ENCODE data around the gene SOX18. TPM values are rescaled to one million over a fixed set of nuclear protein-coding genes. Genes with fewer than 3 reads are reported as not detected.
"Not testable (repeated sequence)": the region's sequence is repeated elsewhere in the genome, so short reads cannot be mapped to it uniquely, and the experiment has no call there.

The SOX18 gene
- total RNA-seq, 4 donors from 2014 or later = 0.79 to 8.7 (median 3.3) TPM

DNA sequence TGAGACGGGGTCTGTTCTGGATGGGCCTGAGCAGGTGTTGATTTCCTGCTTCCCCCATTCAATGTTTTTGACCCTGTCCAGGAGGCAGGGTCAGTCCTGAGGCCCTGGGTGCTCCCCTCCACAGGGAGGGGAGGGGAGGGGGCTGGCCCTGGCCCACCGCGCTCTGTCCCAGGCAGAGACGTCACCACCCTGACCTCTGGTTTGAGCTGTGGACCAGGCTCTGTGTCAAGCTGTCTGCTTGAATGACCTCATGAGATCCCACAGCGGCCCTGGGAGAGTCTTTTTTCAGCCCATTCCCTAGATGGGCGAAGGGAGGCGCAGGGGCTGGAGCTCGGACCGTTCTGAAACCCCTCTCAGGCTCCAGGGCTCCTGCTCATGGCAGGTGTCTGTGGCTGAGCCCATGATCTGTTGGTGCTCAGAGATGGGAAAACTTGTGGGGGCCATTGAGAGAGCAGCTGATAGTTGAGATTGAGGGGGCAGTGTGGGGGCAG lies 43.6 kb upstream of the SOX18 start:
- H3K36me3 ChIP-seq = no peaks in the 10 kb centered on the region
- H3K4me1 ChIP-seq = no peaks in the 10 kb centered on the region
- no peaks in the 10 kb centered on the region for H3K9me3 ChIP-seq
- no peak overlapping the region for H3K27ac ChIP-seq
- TF ChIP-seq POLR2AphosphoS5 (IDR thresholded peaks at IDR 0.05) (no peak), POLR2A (IDR thresholded peaks at IDR 0.05) (no peak), EP300 (IDR thresholded peaks at IDR 0.05) (no peak)
- TF ChIP-seq, protein P1, sequence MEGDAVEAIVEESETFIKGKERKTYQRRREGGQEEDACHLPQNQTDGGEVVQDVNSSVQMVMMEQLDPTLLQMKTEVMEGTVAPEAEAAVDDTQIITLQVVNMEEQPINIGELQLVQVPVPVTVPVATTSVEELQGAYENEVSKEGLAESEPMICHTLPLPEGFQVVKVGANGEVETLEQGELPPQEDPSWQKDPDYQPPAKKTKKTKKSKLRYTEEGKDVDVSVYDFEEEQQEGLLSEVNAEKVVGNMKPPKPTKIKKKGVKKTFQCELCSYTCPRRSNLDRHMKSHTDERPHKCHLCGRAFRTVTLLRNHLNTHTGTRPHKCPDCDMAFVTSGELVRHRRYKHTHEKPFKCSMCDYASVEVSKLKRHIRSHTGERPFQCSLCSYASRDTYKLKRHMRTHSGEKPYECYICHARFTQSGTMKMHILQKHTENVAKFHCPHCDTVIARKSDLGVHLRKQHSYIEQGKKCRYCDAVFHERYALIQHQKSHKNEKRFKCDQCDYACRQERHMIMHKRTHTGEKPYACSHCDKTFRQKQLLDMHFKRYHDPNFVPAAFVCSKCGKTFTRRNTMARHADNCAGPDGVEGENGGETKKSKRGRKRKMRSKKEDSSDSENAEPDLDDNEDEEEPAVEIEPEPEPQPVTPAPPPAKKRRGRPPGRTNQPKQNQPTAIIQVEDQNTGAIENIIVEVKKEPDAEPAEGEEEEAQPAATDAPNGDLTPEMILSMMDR (IDR thresholded peaks at IDR 0.05) = no peak
- H3K4me3 ChIP-seq = no peak overlapping the region
- peaks cover 6% of the 10 kb centered on the region for H3K27me3 ChIP-seq
- DNase-seq (ENCODE audit: low spot score in 2 of 2) = no peak
- no CpG with 5 or more reads among the region's 9 CpGs for WGBS

DNA sequence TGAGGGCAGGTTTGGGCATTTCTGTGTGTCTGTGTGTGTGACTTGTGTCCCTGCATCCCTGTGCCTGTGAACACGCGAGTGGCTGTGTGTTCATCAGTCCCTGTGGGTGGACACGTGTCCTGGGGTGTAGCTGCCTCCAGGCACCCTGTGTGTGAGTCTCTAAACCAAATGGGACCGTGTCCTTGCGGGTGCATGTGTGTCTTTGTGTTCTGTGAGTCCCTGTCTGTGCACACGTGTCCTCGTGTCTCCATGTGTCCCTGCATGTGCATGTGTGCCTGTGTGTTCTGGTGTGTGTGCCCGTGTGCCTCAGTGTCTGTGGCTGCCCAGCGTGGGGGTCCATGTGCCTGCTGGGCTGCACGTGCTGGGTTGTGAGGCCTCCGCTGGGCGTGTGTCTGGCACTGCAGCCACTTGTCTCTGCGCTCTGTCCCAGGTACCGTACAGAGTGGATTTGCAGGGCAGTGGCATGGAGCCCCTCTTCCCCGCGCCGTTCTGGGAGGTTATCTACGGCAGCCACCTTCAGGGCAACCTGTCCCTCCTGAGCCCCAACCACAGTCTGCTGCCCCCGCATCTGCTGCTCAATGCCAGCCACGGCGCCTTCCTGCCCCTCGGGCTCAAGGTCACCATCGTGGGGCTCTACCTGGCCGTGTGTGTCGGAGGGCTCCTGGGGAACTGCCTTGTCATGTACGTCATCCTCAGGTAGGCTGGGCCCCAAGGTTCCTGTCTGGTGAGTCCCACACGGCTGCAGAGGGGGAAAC lies 43.0 kb upstream of the SOX18 start:
- Histone ChIP-seq H3K4me3 (no peak overlapping the region), H3K27me3 (peaks cover 6% of the 10 kb centered on the region), H3K9me3 (no peaks in the 10 kb centered on the region), H3K4me1 (no peaks in the 10 kb centered on the region), H3K27ac (no peak overlapping the region), H3K36me3 (no peaks in the 10 kb centered on the region)
- TF ChIP-seq POLR2A (IDR thresholded peaks at IDR 0.05) (no peak), POLR2AphosphoS5 (IDR thresholded peaks at IDR 0.05) (no peak), EP300 (IDR thresholded peaks at IDR 0.05) (no peak)
- TF ChIP-seq, protein P1 (IDR thresholded peaks at IDR 0.05) = no peak
- 13% methylated on average over 7 of the region's 27 CpGs for WGBS
- no peak for DNase-seq (ENCODE audit: low spot score in 2 of 2)

DNA sequence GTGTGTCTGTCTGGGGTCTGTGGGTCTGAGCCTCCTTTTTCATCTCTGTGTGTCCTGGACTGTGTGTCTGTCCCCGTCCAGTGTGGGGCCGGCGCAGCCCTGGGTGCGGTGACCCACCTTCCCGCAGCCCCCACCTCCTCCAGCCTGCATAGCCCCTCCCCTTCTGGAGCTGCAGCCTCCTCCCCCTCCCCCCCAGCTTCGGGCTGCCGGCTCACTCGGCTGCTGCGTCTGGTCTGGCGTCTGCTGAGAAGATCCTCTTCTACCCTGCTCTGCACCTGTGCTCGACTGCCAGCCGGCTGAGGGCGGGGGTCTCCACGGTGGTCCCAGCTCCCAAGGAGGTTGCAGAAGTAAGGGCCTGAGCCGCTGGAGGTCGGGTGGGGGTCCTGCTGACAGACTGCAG lies 42.3 kb upstream of the SOX18 start:
- DNase-seq (ENCODE audit: low spot score in 2 of 2) = no peak
- no peaks in the 10 kb centered on the region for H3K4me1 ChIP-seq
- H3K27me3 ChIP-seq = peaks cover 6% of the 10 kb centered on the region
- WGBS = 25% methylated on average over 8 of the region's 16 CpGs
- no peak overlapping the region for H3K4me3 ChIP-seq
- no peaks in the 10 kb centered on the region for H3K36me3 ChIP-seq
- TF ChIP-seq POLR2A (IDR thresholded peaks at IDR 0.05) (no peak), EP300 (IDR thresholded peaks at IDR 0.05) (no peak), POLR2AphosphoS5 (IDR thresholded peaks at IDR 0.05) (no peak)
- TF ChIP-seq, protein P1 (IDR thresholded peaks at IDR 0.05) = no peak
- H3K9me3 ChIP-seq = no peaks in the 10 kb centered on the region
- no peak overlapping the region for H3K27ac ChIP-seq

DNA sequence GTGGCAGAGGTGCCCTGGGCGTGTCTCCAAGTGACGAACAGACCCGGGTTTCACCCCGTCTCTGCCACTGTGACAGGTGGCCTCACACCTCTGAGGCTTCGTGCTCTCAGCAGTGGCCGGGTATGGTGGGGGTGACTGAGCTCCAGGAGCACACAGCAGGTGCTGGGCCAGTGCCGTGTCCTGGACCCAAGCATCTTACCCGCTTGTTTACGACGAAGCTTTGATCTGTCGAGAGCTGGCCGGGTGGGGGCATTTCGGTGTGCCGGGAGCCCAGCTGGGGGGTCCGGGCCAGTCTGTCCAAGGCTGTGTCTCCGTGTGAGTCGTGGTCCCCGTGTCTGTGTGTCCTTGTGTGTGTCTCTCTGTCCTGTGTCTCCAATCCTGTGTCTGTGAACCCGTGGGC lies 41.9 kb upstream of the SOX18 start:
- no peak overlapping the region for H3K4me3 ChIP-seq
- 69% methylated on average over 14 of the region's 19 CpGs for WGBS
- H3K4me1 ChIP-seq = no peaks in the 10 kb centered on the region
- TF ChIP-seq POLR2A (IDR thresholded peaks at IDR 0.05) = no peak
- TF ChIP-seq, protein P1 (IDR thresholded peaks at IDR 0.05) = no peak
- no peak for TF ChIP-seq POLR2AphosphoS5 (IDR thresholded peaks at IDR 0.05)
- TF ChIP-seq EP300 (IDR thresholded peaks at IDR 0.05) = no peak
- no peak overlapping the region for H3K27ac ChIP-seq
- H3K36me3 ChIP-seq = no peaks in the 10 kb centered on the region
- peaks cover 6% of the 10 kb centered on the region for H3K27me3 ChIP-seq
- H3K9me3 ChIP-seq = no peaks in the 10 kb centered on the region
- no peak for DNase-seq (ENCODE audit: low spot score in 2 of 2)

DNA sequence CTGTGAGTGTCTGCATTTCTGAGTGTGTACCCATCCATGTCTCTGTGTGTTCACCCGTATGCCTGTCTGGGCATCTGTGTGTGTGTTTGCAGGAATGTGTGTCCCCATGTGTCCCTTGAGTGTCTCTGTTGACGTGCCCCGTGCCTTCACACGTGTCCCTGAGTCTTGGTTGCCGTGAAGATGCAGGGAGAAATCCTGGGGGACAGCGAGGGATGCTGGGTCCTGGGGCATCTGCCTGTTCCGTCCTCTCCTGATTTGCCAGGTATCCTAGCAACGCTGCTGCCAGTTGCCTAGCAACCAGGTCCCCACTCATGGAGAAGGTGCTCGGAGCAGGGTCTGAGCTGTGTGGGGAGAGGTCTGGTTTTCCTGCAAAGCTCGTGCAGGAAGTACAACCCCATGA lies 40.7 kb upstream of the SOX18 start:
- H3K36me3 ChIP-seq = no peaks in the 10 kb centered on the region
- no peaks in the 10 kb centered on the region for H3K4me1 ChIP-seq
- 72% methylated on average over 9 of the region's 10 CpGs for WGBS
- TF ChIP-seq POLR2A (IDR thresholded peaks at IDR 0.05) = no peak
- no peak for TF ChIP-seq POLR2AphosphoS5 (IDR thresholded peaks at IDR 0.05)
- no peak for TF ChIP-seq EP300 (IDR thresholded peaks at IDR 0.05)
- TF ChIP-seq, protein P1 (IDR thresholded peaks at IDR 0.05) = no peak
- DNase-seq (ENCODE audit: low spot score in 2 of 2) = no peak
- H3K27ac ChIP-seq = no peak overlapping the region
- H3K4me3 ChIP-seq = no peak overlapping the region
- no peaks in the 10 kb centered on the region for H3K9me3 ChIP-seq
- peaks cover 2% of the 10 kb centered on the region for H3K27me3 ChIP-seq

DNA sequence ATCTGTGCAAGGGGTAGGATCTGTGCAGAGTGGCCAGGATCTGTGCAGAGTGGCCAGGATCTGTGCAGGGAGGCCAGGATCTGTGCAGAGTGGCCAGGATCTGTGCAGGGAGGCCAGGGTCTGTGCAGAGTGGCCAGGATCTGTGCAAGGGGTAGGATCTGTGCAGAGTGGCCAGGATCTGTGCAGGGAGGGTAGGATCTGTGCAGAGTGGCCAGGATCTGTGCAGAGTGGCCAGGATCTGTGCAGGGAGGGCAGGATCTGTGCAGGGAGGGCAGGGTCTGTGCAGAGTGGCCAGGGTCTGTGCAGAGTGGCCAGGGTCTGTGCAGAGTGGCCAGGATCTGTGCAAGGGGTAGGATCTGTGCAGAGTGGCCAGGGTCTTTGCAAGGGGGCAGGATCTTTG lies 39.1 kb upstream of the SOX18 start:
- H3K4me3 ChIP-seq; H3K27ac ChIP-seq; H3K9me3 ChIP-seq; DNase-seq (ENCODE audit: low spot score in 2 of 2); H3K36me3 ChIP-seq: not testable (repeated sequence)
- H3K4me1 ChIP-seq = peaks cover 13% of the 10 kb centered on the region
- peaks cover 17% of the 10 kb centered on the region for H3K27me3 ChIP-seq

DNA sequence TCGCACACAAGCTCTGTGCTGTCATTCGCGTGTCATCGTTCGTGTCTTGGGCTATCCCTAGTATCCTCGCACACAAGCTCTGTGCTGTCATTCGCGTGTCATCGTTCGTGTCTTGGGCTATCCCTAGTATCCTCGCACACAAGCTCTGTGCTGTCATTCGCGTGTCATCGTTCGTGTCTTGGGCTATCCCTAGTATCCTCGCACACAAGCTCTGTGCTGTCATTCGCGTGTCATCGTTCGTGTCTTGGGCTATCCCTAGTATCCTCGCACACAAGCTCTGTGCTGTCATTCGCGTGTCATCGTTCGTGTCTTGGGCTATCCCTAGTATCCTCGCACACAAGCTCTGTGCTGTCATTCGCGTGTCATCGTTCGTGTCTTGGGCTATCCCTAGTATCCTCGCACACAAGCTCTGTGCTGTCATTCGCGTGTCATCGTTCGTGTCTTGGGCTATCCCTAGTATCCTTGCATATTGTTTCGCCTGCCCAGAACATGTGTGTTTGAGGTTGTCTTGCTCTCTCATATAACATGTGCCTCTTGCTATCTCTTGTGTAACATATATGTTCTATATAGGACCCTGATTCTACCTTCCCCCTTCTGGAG lies 37.9 kb upstream of the SOX18 start:
- 90% methylated on average over 7 of the region's 36 CpGs for WGBS

More for the DNA sequence above, 37.9 kb upstream of the SOX18 start:
- H3K4me3 ChIP-seq; DNase-seq (ENCODE audit: low spot score in 2 of 2); H3K9me3 ChIP-seq; H3K27ac ChIP-seq; H3K36me3 ChIP-seq: not testable (repeated sequence)
- Histone ChIP-seq H3K4me1 (peaks cover 22% of the 10 kb centered on the region), H3K27me3 (peaks cover 17% of the 10 kb centered on the region)
